ENCODE measurements around the gene H6PD.

DNA sequence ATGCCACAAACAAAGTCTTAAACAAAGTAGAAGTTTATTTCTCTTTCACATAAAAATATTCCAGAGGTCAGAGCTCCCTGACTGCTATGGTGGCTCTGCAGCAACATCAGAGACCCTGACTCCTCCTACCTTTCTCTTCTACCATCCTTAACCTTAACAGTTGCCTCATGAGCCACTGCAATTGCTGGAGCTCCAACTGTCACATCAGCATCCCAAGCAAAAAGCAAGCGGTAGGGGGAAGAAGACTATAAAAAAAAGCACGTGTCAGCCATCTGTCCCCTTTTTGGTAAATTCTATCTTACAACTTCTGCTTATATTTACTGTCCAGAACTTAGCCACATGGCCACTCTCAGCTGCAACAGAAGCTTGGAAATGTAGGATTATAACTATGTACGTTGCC is 21.8 kb upstream of the H6PD start:
- TF ChIP-seq, protein P1, sequence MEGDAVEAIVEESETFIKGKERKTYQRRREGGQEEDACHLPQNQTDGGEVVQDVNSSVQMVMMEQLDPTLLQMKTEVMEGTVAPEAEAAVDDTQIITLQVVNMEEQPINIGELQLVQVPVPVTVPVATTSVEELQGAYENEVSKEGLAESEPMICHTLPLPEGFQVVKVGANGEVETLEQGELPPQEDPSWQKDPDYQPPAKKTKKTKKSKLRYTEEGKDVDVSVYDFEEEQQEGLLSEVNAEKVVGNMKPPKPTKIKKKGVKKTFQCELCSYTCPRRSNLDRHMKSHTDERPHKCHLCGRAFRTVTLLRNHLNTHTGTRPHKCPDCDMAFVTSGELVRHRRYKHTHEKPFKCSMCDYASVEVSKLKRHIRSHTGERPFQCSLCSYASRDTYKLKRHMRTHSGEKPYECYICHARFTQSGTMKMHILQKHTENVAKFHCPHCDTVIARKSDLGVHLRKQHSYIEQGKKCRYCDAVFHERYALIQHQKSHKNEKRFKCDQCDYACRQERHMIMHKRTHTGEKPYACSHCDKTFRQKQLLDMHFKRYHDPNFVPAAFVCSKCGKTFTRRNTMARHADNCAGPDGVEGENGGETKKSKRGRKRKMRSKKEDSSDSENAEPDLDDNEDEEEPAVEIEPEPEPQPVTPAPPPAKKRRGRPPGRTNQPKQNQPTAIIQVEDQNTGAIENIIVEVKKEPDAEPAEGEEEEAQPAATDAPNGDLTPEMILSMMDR (IDR thresholded peaks at IDR 0.05 in 4 of 5, conservative IDR thresholded peaks at IDR 0.05 in 1 of 5): no peak
- TF ChIP-seq POLR2A (IDR thresholded peaks at IDR 0.05): no peak

All from gastrocnemius medialis (tissue), 4 donors.